Measurements from ENCODE around the gene TGFB1. TPM values are rescaled to one million over a fixed set of nuclear protein-coding genes. Genes with fewer than 3 reads are reported as not detected.

The TGFB1 gene
- total RNA-seq, 1 experiment from 2014 or later, result 30.1 TPM

DNA sequence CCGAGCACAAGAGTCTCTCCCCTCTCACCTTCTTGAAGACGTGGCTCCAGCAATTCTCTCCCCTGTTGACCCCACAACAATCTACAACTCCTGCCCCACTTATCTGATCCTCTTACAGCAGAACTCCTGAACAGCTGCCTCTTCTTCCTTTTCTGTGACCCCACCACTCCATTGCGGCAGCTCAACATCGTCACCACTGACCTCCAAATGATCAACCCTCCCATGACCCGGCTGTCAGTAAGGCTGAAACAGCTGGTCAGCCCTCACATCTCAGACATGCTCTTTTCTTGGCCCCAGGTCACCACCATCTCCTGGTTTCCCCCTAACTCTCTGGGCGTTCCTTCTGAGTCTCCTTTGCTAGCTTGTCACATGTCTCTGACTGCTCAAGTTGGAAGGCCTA is 41.6 kb upstream of the TGFB1 start:
- Histone ChIP-seq H3K23ac (ENCODE audit: insufficient read length, low read depth, low read length) (no peak overlapping the region), H2BK15ac (ENCODE audit: low read depth, low read length) (no peak overlapping the region), H3K27ac (ENCODE audit: insufficient read length, low read depth, low read length) (no peak overlapping the region), H4K8ac (replicated peaks; ENCODE audit: insufficient read length, low read depth, low read length) (no peak overlapping the region), H2BK20ac (ENCODE audit: low read depth, low read length, poor library complexity, severe bottlenecking) (no peak overlapping the region), H4K91ac (ENCODE audit: insufficient read length, low read depth, low read length) (no peak overlapping the region), H3K79me1 (ENCODE audit: insufficient read depth, low read depth, low read length, poor library complexity, severe bottlenecking) (peaks cover 6% of the 10 kb centered on the region), H3K9me3 (ENCODE audit: control insufficient read depth, low read depth, low read length) (no peaks in the 10 kb centered on the region), H3K18ac (ENCODE audit: insufficient read length, low read depth, low read length) (no peak overlapping the region), H4K5ac (ENCODE audit: insufficient read length, low read depth, low read length) (no peak overlapping the region), H3T11ph (ENCODE audit: low read length) (no peak overlapping the region), H2AK5ac (ENCODE audit: insufficient read length, low read length) (no peak overlapping the region), H2BK120ac (ENCODE audit: low read depth, low read length, poor library complexity, severe bottlenecking) (no peak overlapping the region), H3K27me3 (ENCODE audit: insufficient read depth, low read length) (no peaks in the 10 kb centered on the region), H3K4me2 (ENCODE audit: insufficient read depth, insufficient read length, low read length) (no peak overlapping the region), H2BK5ac (ENCODE audit: insufficient read length, low read length) (no peak overlapping the region), H3K9ac (ENCODE audit: extremely low read depth, insufficient read length, low read length) (no peak overlapping the region), H3K79me2 (ENCODE audit: insufficient read depth, low read length) (no peaks in the 10 kb centered on the region), H3K4me1 (ENCODE audit: insufficient read depth, low read length) (no peaks in the 10 kb centered on the region), H3K4ac (ENCODE audit: low read depth, low read length) (no peak overlapping the region), H3K23me2 (ENCODE audit: insufficient read length, low read depth, low read length, poor library complexity, severe bottlenecking) (peaks cover 9% of the 10 kb centered on the region), H2AFZ (ENCODE audit: low read length) (no peak overlapping the region), H2BK12ac (ENCODE audit: insufficient read length, low read depth, low read length) (no peak overlapping the region), H3K56ac (ENCODE audit: insufficient read length, low read depth, low read length) (no peak overlapping the region), H3K14ac (ENCODE audit: insufficient read depth, low read length) (no peak overlapping the region), H4K20me1 (ENCODE audit: control insufficient read depth, insufficient read depth, insufficient read length) (no peaks in the 10 kb centered on the region)
- H3K36me3 Mint-ChIP-seq (ENCODE audit: insufficient read depth in 1 of 3, low read depth in 3 of 3), result peaks cover 0 to 30% (median 15%) of the 10 kb centered on the region in 3 experiments; a peak in 5 of 7 replicates
- no peak for DNase-seq
- peak overlapping the region; percentile 73 to 99; a peak in 4 of 5 replicates for H3K4me3 Mint-ChIP-seq
- no peaks in the 10 kb centered on the region; a peak in 1 of 5 replicates for H3K9me3 Mint-ChIP-seq
- H3K4me1 Mint-ChIP-seq, result peaks cover 21 to 24% of the 10 kb centered on the region in 2 experiments
- TF ChIP-seq, protein P1, sequence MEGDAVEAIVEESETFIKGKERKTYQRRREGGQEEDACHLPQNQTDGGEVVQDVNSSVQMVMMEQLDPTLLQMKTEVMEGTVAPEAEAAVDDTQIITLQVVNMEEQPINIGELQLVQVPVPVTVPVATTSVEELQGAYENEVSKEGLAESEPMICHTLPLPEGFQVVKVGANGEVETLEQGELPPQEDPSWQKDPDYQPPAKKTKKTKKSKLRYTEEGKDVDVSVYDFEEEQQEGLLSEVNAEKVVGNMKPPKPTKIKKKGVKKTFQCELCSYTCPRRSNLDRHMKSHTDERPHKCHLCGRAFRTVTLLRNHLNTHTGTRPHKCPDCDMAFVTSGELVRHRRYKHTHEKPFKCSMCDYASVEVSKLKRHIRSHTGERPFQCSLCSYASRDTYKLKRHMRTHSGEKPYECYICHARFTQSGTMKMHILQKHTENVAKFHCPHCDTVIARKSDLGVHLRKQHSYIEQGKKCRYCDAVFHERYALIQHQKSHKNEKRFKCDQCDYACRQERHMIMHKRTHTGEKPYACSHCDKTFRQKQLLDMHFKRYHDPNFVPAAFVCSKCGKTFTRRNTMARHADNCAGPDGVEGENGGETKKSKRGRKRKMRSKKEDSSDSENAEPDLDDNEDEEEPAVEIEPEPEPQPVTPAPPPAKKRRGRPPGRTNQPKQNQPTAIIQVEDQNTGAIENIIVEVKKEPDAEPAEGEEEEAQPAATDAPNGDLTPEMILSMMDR (conservative IDR thresholded peaks at IDR 0.05), result no peak
- no CpG with 5 or more reads among the region's 6 CpGs for WGBS (ENCODE audit: extremely low coverage, insufficient read length, low lambda C conversion rate)
- no peaks in the 10 kb centered on the region; the same call in 1 of the 2 replicates for H3K27me3 Mint-ChIP-seq (ENCODE audit: low read depth)
- peak overlapping the region; percentile 6 to 57 (median 22); a peak in 5 of 7 replicates for H3K27ac Mint-ChIP-seq

Measured in H9 (cell line).